UCSD-AML1 (cell line): ENCODE measurements around the gene RSAD2.
A peak's percentile ranks its signal among the peaks of the same experiment; 100 is the strongest.

Experiments
- DNase-seq: peaks from one replicate; lab custom pipeline; 2025; ENCODE audit not compliant: unreplicated experiment; lab: John Stamatoyannopoulos, UW

Gene RSAD2

GRCh38 chr2:6863792-6864191 lies 13.8 kb upstream of the RSAD2 start:
- peak; percentile 30 for DNase-seq

- no peak for DNase-seq
Measured at GRCh38 chr2:6864231-6864754, 13.3 kb upstream of the RSAD2 start.

- no peak for DNase-seq
Measured at GRCh38 chr2:6864923-6865345, 12.6 kb upstream of the RSAD2 start.

- peak; percentile 85 for DNase-seq
Measured at GRCh38 chr2:6865346-6866274, 12.0 kb upstream of the RSAD2 start, which contains the start of gene CMPK2. TSS of gene CMPK2 (minus strand) at chr2:6865907. CDS start at chr2:6865696, 211 bp downstream.

GRCh38 chr2:6866275-6866671 lies 11.3 kb upstream of the RSAD2 start:
- DNase-seq, result peak; percentile 59

- DNase-seq, result no peak
Measured at GRCh38 chr2:6866982-6867381, 10.6 kb upstream of the RSAD2 start.

GRCh38 chr2:6872394-6872793 lies 5.2 kb upstream of the RSAD2 start:
- DNase-seq, result no peak

- no peak for DNase-seq
Measured at GRCh38 chr2:6874032-6874431, 3.5 kb upstream of the RSAD2 start.

GRCh38 chr2:6876309-6876708 lies 1.3 kb upstream of the RSAD2 start:
- DNase-seq, result no peak

- no peak for DNase-seq
Measured at GRCh38 chr2:6878549-6878948, 972 bp downstream of the RSAD2 start.

- DNase-seq, result no peak
Measured at GRCh38 chr2:6879011-6879410, 1.4 kb downstream of the RSAD2 start.

GRCh38 chr2:6880200-6880733 lies 2.7 kb downstream of the RSAD2 start:
- DNase-seq, result no peak

GRCh38 chr2:6881046-6881445 lies 3.5 kb downstream of the RSAD2 start:
- no peak for DNase-seq

GRCh38 chr2:6881516-6881915 lies 3.9 kb downstream of the RSAD2 start:
- DNase-seq, result no peak

GRCh38 chr2:6883448-6884122 lies 6.0 kb downstream of the RSAD2 start:
- no peak for DNase-seq

GRCh38 chr2:6885551-6885950 lies 8.0 kb downstream of the RSAD2 start:
- DNase-seq, result no peak

GRCh38 chr2:6885968-6886367 lies 8.4 kb downstream of the RSAD2 start:
- DNase-seq, result no peak

GRCh38 chr2:6887751-6888192 lies 10.2 kb downstream of the RSAD2 start:
- no peak for DNase-seq

- no peak for DNase-seq
Measured at GRCh38 chr2:6888724-6889123, 11.1 kb downstream of the RSAD2 start.

GRCh38 chr2:6893876-6894482 lies 16.4 kb downstream of the RSAD2 start:
- DNase-seq, result no peak
